Activated gamma-delta T cell treated with anti-CD3 and anti-CD28 coated beads, Interleukin-2, amount 50 U/mL, for 16 hours (primary cell): ENCODE data around the gene MPZL1.
"Not testable (repeated sequence)": the region's sequence is repeated elsewhere in the genome, so short reads cannot be mapped to it uniquely, and the experiment has no call there.

ENCODE experiments used
- DNase-seq: peaks from one replicate; pipeline ENCODE4 v3.0.0-alpha.2; 2020; ENCODE audit warnings: low read depth

The MPZL1 gene

DNA sequence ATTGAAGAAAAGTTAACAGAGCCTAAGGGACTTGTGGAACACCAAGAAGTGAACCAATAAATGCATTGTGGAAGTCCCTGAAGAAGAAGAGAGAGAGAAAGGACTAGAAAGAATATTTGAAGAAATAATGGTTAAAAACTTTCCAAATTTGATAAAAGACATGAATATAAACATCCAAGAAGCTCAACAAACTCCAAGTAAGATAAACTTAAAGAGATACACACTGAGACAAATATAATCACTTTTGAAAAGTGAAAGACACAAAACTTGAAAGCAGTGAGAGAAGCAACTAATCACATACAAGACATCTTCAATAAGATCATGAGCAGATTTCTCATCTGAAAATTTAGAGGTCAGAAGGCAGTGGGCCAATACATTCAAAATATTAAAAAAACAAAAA, 91.2 kb downstream of the MPZL1 start:
- no peak for DNase-seq

DNA sequence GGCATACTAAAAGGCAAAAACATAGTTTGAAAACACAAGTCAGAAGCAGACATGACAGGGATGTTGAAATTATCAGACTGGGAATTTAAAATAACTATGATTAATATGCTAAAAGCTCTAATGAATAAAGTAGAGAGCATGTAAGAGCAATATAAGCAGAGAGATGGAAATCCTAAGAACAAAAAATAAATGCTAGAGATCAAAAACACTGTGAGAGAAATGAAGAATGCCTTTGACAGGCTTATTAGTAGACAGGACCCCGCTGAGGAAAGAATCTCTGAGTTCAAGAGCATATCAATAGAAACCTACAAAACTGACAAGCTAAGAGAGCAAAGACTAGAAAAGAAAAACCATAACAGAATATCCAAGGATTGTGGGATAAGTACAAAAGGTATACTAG, 93.9 kb downstream of the MPZL1 start:
- no peak for DNase-seq

DNA sequence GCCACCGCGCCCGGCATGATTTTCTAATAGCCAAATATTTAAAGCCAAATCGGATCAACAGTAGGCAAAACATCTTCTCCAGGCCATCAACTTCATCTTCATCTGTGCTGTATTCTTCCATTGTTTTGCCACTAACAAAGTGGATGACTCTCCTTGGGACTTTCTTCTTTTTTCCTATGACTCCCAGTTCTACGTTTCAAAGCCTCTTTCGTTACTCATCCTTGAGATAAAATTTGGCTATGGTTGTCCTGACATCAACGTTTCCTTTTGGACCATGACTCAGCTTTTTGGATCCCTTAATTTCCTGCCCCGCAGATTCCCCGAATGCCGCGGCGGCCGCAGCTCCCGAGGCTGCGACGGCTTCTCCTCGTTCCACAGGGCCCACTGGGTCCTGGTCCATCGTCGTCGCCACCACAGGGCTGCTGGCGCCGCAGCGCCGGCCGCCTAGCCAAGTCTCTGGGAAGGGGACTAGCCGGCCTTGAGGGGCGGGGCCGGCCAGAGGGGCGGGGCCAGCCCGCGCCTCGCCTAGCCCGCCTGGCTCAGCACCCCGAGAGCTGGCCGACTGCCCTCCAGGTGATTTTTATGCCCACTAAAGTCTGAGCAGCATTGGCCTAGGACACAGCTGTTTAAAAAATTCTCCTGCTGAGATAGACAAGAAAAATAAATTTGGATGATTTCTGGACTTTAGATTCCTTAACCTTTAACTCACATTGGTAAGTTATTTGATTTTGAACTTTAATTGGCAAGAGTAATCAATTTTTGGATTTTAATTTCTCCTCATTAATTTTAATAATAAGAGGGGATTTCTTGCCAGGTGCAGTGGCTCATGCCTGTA, 98.3 kb downstream of the MPZL1 start:
- DNase-seq = no peak

DNA sequence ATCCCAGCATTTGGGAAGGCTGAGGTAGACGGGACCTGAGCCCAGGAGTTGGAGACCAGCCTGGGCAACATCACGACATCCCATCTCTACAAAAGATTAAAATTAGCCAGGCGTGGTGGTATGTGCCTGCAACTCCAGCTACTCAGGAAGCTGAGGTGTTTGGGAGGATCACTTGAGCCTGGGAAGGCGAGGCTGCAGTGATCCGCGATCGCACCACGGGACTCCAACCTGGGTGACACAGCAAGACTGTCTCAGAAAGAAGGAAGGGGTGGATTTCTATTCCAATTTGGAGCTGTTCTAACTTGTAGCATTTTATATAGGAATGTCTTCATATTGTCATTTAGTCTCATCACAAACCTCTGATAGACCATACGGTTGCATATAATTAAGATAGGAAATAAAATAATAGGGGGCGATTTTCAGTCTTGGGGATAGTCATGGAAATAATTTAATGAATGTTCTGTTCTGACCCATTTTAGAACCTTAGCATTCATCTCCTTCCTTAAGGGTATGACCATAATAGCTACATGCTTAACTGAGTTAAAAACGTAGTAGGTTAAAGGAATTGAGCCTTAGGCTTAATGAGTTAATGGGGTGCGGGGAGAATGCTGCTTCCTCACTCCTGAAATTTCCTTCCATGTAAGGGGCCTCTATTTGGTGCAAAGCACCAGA, 99.0 kb downstream of the MPZL1 start:
- DNase-seq = no peak

DNA sequence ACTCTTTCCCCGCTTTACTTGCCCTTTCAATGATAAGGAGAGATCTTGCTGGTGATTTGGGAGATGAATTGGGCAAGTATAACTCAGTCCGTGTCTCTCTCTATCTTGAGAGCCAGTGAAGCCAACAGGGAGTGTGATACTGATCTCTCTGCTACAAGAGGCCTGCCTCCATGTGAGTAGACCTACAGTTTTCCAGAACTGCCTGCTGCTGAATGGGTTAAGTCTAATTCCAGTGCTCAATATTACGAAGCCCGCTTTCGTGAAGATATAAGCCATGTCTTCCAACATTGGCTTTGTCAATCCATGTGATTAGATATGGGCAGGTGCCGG, 99.5 kb downstream of the MPZL1 start:
- DNase-seq = no peak

DNA sequence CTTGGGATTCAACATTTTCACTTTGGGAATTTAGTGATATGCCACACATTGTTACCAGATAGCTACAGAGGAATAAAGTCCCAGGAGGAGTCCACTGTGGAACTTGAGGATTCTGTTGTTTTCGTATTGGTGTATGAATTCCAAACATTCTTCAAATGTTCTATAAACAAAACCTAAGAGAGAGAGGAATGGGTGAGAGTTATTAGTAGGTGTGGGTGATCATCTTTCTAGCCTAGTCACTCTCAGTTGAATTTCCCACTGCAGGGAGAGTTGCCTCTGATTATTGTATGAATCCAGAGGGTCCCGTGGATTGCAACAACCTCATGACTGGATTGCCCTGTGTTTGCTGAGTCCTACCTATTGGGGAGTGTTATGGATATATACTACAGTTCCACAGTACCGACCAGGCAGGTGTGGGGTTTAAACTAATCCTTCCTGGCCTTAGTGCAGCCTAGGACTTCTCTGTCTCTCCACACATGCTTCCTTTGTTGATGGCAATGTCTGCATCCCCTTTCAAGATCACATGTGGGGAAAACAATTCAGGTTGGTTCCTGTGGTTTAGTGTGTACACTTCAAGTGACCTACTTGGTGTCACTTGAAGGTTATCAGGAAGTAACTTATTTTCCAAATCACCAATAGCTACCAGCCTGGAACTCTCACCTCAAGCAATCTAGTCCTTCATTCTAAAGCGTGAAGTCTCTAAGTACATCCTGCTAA, 100.3 kb downstream of the MPZL1 start:
- no peak for DNase-seq

DNA sequence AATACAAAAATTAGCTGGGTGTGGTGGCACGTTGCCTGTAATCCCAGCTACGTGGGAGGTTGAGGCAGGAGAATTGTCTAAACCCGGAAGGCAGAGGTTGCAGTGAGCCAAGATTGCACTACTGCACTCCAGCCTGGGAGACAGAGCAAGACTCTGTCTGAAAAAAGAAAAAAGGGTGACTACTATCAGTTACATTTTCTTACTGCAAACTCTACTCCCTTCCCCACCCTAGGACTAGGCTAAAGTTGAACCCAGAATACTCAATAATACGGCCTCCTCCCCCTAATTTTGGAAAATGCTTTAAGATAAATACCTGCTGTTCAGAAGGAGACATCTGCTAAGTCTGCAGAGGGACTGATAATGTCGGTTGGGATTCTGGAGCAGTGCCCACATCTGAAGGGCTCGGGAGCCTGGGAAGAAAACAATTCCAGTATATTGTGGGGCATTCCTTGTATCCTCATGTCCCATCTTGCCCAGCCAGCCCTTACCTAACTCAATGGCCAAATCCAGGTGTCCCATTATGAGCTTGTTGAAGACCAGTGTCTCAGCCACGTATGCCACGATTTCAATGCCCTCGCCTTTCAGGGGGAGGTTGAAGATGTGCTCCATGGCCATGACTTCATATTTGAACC, 102.5 kb downstream of the MPZL1 start:
- no peak for DNase-seq

DNA sequence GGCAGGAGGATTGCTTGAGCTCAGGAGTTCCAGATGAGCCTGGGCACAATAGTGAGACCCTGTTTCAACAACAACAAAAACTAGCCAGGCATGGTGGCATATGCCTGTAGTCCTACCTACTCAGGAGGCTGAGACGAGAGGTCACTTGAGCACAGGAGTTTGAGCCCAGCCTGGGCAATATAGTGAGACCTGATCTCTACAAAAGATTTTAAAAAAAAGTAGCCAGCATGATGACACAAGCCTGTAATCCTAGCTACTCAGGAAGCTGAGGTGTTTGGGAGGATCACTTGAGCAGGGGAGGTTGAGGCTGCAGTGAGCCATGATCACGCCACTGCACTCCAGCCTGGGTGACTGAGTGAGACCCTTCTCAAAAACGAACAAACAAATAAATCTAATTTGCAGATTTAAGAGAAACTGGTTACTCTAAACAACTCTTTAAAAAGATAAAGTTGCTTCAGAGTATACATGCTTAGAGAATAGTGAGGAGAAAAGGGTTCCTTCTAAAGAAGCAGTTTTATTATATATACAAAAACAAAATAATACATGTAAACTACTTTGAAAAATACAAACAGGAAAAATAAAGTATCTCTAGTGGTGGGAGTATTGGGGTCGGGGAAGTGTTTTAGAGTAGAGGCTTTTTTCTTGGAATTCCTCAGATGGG, 103.8 kb downstream of the MPZL1 start:
- DNase-seq = no peak

DNA sequence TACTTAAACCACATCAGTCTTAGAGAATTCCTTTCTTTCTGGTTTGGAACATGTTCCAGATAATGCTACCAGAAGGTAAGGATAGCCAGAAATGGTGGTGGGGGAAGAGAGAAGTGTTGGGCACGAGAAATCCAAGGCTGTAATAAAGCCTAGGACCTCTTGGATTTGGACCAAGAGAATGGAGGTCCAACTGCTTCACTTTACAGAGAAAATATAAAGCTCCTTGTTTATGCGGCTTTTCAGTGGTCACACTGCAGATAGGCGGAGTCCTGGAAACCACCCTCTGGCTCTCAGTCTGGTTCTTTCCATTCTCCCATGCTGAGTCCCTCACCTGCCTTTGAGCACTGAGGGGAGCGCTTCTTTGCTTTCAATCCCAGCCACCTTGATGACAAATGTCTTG, 104.3 kb downstream of the MPZL1 start:
- no peak for DNase-seq

DNA sequence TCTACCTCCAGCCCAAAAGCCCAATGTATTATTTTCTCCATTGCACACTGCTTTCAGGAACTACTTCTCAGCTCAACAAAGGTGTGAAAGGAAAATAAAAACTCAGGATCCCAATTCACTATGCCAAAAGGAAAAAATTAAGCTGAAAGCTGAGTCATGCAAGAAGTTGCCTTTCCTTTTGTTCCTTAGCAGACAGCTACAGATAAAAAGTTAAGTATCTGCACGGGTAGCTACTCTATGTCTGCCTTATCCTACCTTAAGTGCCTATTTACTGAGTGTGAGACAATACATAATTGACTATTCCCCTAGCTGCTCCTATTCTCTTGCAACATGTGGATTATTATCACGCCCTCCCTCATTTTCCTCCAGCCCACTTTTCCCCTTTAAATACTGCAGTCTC, 108.1 kb downstream of the MPZL1 start:
- no peak for DNase-seq

DNA sequence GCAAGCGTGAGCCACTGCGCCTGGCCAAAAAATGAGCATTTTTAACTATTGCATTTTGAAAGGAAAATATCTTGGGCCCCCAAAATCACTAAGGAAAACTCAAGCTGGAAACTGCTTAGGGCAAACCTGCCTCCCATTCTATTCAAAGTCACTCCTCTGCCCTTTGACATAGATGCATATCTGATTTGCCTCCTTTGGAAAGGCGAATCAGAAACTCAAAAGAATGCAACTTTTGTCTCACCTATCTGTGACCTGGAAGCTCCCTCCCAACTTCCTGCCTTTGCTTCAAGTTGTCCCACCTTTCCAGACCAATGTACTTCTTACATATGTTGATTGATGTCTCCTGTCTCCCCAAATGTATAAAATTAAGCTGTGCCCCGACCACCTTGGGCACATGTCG, 108.9 kb downstream of the MPZL1 start:
- DNase-seq = not testable (repeated sequence)

DNA sequence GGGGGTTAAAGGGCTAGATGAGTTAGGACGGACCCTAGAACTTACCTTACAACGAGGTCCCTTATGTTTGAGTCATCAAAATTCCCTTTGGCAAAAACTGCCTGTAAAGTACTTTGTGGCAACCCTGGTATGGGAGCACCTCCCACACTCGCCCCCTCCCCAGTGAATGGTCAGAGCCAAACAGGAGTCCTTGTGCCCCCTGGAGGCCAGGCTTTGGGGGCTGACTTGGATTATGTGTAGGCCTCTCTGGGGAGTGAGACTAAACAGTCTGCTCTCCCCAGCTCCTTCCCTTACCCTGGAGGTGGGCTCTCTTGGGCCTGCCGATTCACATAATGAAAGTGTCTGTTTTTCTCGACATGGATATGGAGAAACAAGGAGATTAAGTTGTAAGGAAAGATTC, 110.9 kb downstream of the MPZL1 start:
- DNase-seq = no peak

DNA sequence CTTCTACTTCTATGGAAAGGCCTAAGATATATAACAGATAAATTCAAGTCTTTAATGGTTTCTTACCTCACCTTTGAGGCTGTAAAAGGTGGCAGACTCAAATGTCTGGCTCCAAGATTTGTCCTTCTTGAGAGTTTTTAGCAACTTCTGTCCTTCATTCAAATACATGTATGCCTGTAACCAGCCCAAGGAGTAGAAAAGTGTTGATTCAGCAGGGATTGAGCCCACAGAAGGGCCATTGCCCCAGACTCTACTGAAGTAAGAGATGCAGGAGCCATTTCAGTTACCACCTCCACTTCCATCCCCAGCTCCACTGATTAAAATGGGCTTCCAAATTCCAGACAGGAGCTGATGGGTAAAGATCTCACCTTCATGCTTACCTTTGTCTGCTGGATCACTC, 112.1 kb downstream of the MPZL1 start:
- no peak for DNase-seq

DNA sequence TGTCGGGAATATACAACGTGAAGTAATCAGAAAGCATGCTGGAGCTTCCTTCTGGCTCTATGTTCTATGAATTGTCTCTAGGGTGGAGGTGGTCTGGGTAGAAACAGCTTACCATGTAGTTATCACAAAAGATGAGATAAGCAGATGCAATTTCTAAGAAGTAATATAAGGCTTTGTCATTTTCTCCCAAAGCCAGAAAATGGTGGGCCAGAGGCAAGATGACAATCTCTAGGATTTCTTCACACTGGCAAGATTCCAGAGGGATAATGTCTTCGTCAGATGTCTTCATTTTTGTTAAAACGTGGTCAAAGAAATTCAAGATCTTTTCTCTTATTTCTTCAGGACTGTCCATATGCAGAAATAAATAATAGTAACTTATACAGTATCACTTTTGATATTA, 114.4 kb downstream of the MPZL1 start:
- no peak for DNase-seq

DNA sequence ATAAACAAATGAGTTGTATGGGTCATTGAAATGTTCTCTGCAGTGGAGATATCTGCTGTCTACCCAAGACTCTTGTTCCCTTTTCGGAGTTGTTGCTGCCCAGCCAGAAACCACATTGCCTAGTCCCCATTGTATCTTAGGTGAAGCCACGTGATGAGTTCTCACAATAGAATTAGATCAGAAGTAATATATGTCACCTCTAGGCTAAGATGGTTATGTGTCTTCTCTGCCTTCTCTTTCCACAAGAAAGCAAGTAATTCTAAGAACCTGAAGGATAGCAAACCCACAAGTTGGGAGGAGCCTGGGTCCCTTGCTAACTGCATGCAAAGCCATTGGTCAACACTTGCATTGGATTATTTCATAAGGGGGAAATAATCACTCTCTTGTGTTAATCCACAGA, 115.5 kb downstream of the MPZL1 start:
- DNase-seq = no peak

DNA sequence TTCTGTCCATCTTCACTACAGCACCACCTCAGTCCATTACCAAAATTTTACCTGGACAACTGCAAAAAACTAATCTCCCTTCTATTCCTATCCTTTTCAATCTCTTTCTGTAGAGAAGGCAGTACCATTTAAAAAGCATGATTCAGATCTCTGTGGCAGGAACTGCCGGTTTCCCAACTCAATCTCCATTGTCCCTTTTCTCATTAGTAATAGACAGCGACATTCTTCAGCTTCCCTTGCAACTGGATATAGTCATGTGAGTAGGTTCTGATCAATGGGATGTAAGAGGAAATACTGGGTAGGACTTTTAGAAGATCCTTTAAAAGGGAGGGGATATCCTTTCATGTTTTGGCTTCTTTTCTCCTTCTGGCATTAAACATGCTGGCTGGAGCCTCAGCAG, 117.2 kb downstream of the MPZL1 start:
- DNase-seq = no peak
